SW 1271 (cell line): Measurements from ENCODE around the gene TAF1A.
A peak's percentile ranks its signal among the peaks of the same experiment; 100 is the strongest.

Source experiments
- DNase-seq, 2 experiments: peaks; one replicate each; lab custom pipeline; 2025; lab: John Stamatoyannopoulos, UW

Gene TAF1A

DNA sequence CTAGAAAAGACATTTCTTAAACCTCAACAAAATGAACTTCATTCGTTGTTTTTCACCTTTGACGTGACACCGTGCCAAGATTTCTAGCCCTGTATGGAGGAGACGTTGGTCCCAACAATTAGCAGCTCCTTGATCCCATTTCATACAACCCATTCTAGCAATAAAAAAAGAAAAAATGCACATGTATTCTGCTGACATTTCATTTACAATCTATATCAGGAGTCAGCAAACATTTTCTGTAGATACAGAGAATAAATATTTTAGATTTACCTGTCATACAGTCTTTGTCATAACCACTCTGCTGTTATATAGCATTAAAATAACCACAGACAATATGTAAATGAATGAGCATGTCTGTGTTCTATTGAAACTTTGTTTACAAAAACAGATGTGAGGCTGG is 7.0 kb upstream of the TAF1A start:
- DNase-seq, result no peak

DNA sequence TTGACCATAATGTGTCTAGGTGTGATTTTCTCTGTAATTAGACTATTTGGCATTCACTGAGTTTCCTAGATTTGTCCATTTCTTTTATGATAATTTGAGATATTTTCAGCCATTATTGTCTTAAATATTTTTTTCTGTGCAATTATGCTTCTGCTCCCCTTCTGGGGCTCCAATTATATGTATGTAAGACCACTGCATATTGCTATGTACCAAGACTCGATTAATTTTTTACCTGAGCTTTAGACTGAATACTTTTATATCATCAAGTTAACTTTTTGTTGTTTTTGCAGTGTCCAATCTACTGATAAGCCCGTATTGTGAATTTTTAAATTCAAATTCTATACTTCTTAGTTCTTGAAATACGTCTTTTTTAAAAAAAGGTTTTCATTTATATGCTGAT is 5.1 kb upstream of the TAF1A start:
- no peak for DNase-seq

DNA sequence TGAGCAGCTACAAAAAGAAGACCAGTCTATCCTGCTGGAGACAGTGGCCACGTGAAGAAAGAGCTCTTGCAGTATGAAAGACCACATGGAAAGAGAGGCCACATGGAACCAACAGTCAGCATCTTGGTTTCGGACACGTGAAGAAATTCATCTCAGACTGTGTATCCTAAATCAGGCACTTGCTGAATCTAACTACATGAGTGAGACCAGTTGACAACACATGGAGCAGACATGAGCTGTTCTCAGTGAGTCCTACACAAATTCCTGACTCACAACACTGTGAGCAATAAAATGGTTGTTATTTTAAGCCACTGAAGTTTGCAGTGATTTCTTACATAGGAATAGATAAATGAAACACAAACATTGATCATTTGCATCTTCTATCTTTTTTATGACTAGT is 2.4 kb upstream of the TAF1A start:
- no peak for DNase-seq

DNA sequence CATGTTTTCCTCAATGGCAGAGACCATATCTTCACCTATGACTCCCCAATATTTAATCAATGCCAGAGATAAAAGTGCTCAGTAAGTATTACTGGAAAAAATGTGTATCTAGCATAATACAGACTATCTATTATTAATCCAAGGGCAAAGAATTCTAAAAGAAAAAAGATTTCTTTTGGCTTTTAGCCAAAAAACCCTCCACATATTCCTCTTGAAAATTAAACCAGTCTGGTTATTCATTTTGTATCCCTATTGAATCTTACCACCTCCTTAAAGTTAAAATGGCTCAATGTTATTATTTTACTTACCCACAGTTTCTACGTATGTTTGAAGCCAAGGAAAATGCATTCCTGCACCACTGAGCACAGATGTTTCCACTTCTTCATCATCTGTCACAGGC is 1.6 kb downstream of the TAF1A start:
- DNase-seq, result no peak

DNA sequence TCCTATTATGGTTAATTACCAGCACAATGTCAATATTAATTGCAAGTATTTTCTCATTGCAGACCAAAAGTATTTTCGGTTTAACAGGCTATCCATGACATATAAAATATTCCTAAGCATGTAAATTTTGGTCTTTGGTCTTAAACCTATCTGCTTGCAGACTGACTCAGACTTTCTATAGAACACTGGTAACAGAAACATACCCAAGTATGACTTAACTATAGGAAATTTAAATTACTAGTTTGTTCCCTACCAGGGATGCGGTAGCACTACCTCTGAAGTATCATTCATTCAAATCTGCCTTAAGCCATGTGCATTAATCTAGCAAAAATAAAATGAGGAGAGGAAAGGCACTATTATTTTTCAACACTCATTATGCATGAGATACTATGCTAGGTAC is 2.9 kb downstream of the TAF1A start:
- DNase-seq, result no peak

DNA sequence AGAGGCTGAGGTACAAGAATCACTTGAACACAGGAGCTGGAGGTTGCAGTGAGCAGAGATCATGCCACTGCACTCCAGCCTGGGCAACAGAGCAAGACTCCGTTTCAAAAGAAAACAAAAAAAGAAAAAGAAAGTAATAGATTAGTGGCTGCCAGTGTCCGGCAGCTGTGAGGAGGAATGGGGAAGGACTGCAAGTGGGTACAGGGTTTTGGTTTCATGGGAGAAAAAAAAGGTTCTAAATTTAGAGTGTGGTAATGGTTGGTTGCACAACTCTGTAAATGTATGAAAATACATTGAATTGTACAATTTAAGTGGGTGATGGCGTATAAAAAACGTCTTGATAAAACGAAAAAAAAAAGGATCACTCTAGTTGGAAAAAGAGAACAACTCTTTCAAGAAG is 6.7 kb downstream of the TAF1A start:
- DNase-seq, result no peak

DNA sequence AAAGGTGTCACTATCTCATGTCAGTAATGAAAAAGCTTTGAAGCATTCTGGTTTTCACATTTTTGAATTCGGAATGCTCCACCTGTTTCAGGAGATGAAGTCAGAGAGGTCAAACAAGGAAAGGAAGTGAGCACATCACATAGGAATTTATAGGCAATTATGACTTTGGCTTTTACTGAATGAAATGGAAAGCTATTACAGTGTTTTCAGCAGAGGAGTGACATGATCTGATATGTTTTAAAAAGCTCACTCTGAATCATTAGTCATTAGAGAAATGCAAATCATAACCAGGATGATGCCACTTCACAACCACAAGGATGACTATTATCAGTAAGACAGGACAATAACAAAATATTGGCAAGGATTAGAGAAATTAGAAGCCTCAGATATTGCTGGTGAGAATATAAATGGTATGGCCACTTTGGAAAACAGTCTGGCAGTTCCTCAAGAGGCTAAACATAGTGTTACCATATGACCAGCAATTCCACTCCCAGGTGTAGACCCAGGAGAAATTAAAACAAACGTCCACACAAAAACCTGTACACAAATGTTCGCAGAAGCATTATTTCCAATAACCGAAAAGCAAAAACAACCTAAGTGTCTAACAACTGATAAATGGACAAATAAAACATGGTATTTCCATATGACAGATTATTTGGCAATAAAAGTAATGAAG is 7.5 kb downstream of the TAF1A start:
- DNase-seq, result peak; percentile 26 to 57

DNA sequence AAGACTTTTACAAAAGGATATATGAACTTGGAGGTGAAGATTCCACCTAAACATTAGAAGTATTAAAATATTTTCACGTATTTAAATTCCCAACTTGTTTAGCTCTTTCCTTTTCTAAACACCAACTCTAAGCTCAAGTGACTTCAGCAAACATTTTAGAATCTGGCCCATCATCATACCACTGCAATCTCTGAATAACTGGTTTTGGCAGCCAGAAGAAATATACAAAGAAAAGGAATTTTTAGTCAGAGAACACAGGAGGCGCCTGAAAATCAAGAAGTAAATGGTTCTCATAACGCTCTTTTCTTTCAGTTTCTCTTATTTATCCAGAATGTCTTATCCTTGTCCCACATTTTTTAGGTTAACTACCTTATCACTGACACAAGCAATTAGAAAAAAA is 10.4 kb downstream of the TAF1A start:
- no peak for DNase-seq

DNA sequence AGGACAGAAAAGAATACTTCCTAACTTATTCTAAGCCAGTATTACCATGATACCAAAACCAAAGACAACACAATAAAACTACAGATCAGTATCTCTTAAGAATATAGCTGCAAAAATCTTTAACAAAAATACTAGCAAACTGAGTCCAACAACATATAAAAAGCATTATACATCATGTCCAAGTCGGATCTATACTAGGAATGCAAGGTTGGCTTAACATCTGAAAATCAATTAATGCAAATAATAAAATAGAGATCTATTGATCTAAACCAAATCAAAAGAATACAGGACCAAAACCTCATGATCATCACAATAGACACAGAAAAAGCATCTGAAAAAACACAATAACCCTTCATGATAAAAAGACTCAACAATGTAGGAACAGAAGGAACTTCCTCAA is 18.9 kb downstream of the TAF1A start:
- DNase-seq, result no peak

DNA sequence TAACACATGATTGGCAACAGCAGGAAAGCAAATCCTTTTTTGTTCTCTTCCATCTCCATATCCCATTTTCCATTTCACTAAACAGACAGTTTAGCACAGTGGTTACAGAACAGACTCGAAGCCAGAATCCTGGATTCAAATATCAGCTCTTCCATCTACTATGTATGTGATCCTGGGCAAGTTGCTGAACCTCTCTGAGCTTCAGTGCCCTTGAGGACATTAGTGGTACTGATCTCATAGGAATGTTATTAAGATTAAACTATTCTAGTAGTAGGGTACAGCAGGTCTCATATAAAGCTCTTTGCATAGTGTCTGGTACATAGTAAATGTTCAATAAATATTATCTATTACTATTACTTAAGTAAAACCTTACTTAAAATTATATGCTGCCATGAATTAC is 28.1 kb downstream of the TAF1A start:
- DNase-seq, result no peak

DNA sequence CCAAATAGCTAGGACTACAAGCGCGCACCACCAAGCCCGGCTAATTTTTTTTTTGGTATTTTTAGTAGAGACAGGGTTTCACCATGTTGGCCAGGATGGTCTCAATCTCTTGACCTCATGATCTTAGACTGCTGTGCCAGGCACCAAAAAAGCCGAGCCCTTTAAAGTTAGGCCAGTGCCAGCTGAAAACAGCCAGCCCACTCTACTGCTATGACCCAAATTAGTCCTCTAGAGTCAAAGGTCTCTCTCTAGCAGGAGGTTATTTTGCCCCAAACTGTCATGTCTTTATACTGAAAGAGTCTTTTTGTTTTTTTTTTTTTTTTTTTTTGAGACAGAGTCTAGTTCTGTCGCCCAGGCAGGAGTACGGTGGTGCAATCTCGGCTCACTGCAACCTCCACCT is 32.2 kb downstream of the TAF1A start:
- no peak for DNase-seq

DNA sequence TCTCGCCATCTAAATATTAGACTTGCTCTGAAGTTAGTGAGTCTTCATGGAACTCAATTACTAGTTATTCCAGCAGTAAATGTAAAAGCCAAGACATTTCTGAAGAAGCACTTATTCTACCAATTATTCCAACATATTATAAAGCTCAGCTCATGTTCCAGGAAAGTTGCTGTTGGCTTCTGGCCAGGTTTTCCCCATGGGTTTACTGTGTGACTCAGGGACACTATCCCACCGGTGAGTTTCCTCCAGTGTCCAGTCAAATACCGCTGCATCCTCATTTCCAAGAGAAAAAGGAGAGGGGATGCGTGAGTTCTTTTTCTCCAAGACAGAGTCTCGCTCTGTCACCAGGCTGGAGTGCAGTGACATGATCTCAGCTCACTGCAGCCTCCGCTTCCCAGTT is 32.6 kb downstream of the TAF1A start:
- no peak for DNase-seq

DNA sequence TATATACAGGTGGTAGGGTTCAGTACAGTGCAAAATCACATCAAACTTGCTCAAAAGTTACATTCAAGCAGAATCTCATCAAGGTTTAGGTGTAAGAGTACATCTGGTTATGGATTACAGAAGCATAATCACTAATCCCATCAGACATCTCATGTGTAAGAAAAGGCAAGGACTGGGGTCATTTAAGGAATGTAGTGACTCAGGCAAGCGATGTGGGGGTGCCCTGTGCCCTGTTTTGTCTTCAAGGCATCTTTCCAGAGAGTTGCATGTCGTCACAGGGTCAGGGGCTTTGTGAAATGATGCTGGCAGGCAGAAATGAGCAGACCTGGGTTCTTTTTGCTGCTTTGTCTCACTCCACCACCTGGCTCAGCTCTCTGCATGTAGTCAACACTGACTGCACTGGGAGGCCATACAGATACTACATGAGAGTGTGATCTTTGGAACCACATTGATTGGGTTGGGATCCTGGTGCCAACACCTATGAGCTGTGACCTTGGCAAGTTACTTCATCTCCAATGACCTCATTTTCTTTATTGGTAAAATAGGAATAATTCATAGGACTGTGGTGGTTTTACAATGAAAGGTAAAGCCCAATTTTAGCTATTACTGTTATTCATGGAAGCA is 33.6 kb downstream of the TAF1A start:
- DNase-seq, result no peak

DNA sequence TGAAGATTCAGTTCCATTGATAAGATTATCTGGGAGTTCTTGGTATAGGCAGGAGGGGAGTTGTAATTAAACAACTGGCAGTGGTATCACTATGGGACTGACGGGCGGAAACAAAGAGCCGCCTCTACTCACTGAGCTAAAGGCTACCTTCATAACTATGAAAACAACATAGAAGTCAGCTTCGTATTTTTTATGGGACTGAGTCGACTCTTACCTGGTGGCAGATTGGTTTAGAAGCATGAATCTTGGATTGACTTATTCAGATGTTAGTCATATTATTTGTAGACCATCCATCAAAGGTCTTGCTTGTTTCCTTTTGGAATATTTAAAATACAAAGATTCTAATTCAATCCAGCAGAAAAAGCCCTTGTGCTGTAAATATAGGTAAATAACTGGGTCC is 35.6 kb downstream of the TAF1A start:
- no peak for DNase-seq

DNA sequence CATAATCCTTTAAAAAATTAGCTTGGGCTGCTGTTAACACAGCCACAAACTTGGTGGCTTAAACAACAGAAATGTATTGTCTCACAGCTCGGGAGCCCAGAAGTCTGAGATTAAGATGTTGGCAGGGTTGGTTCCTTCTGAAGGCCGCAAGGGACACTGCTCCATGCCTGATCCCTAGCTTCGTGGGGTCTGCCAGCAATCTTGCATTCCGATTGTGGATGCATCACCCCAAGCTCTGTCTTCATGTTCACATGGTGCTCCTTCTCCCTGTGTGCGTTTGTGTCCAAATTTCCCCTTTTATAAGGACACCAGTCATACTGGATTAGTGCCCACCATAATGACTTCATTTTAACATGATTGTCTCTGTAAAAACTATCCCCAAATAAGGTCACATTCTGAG is 36.9 kb downstream of the TAF1A start:
- no peak for DNase-seq

DNA sequence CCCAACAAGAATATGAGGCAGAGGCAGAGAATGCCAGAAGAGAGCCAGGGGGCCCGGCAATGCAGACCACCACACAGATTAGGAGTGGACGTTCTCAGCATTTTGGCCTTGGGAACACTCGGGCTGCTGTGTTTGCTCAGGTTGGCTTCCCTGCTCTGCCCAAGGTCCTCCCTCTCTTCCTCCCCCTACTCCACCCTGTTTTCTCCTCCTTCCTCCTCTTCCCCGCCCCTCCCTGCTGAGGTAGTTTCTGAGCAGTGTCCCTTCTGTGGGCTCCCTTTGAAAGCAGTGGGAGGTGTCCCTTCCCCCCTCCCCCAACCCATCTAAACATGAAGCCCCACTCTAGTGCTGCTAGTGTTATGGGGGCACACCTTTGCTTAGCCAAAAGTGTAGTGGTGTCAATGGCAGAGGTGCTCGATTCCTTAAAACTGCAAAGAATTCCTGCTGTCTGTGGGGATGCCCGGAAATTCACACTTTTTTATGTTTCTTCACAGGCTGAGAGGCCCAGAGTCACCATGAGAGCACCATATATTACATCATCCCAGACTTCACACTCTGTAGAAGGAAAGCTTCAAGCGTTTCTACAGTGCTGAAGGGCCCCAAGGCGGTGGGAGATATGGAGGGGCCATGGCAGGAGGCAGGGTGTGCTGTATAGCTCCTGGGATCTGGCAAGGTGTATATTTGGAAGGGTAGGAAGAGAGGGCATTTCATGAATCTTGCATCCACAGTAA is 41.6 kb downstream of the TAF1A start, which contains the start of gene HHIPL2:
Gene HHIPL2, minus strand, starts transcription at position 161 of the 728 bp plus-strand sequence. Its CDS starts 60 bp downstream, at position 101.
- DNase-seq, result no peak

DNA sequence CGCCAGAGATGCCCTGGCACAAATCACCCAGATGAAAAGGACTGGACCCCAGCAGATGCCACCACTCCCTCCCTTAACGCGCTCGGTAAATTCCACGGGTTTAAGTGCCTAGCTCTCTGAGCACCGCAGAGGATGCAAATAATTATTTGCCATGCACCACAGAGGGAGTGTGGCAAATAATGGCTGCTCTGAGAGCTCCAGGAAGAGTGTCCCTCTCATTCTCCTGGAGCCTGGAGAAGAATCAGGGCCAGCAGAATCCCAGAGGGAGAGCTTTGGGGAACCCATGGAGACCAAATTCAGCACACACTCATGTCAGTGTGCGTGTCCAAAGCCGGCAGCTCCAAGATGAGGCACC is 42.5 kb downstream of the TAF1A start:
- no peak for DNase-seq

DNA sequence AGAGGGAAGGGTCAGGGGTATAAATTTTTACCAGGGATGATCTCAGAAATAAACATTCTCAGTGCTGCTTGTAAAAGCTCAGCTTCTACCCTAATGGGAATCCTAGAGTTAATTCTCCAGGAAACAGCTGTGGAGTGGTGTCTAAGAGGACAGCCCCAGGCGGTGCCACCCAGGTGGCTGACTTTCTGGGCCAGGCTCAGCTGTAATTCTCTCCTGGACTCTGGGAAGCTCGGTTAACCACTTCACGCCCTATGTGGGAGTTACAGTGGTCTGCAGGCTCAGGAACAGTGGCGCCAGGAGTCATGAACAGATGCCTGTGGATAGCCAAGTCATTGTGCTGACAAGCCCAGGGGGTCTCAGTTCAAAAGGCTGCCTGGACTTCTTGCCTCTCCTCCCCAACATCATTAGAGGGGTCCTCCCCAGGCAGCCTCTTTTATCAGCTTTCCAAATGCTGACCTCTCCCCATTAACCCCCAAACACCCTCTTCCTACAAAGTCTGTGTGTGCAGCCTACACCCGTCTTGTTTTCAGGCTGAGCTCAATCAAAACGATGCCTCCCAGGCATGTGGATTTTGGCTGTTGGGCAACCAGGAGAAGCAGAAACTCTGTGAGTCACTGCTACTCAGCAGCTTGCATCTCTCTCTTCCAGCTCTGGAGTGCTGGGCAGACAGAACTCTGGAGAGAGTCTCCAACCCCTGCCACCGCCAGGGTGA is 43.0 kb downstream of the TAF1A start:
- DNase-seq, result no peak

DNA sequence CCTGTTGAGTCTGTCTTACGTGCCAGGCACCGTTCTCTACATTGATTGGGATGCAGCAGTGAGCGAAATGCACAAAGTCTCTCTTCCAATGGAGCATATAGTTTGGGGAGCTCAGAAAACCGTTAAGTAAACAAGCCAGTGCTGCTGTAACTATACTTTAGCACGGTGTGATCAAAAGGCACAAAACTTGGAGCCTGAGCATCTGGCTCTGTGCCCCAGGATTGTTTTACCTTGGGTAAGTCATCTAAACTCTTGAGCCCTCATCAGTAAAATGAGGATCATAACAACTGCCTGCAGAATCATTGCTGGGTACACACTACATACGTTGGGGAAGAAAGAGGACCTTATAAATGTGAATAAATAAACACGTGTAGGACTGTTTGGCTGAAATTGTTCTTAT is 43.6 kb downstream of the TAF1A start:
- DNase-seq, result no peak

DNA sequence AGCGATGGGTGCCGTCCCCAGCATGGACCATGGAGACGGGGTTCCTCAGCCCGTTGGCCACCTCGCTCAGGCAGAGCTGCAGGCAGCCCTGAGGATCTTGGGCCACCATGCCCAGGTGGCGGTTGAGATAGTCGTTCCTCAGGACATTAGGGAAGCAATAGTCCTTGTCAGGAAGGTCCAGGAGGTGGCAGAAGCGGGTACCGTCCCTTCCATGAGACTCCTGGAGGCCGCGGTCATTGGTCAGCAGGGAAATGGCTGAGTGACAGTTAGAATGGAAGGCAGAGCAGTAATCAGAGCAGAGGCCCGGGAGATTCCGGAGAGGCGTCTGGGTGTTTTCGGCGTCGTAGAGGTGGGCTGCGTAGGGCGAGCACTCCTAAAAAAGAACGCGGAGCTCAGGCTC is 45.9 kb downstream of the TAF1A start:
- DNase-seq, result no peak

DNA sequence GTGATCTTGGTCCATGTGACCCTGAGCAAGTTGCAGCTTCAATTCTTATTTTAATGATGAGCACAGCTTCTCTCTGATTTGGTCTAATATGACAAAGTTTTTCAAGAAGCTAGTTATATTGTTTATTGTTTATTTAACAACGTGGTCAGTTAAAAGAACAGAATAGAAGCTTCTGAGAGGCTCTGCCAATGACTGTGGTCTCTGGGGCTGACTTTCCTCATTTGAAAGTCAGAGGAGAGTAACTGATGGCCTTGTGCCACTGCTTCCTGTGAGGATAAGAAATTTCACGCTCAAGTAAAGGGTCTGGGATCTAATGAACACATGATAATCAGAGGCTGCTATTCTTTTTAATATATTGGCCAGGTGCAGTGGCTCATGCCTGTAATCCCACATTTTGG is 49.1 kb downstream of the TAF1A start:
- DNase-seq, result no peak

DNA sequence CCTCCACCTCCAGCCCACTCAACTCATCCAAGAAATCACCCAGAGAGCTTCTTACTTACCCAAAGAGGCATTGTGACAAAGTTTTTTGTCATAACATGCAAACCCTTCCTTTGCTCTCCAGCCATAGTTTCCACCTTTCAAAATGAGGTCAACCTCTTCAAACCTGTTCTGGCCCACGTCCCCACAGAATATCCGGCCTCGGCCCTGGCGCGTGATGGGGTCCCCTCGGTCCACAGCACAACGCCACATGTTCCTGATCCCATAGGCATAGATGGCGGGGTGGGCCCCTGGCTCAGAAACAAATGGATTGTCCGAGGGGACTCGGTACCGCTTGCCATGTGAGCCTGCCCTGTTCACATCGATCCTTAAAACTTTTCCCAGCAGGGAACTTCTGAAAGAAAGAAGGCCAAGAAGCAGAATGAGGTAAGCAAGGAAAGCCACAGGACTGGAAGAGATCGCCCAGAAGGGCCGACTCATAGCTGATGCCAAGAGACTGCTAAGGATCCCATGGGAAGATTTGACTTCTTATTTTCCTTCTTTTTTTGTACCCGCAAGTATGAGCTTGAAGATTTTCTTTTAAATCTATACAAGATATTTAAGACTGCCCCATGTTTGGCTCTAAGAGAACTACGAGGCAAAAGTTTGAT is 49.7 kb downstream of the TAF1A start:
- DNase-seq, result no peak
